Liver (tissue), 9 donors: ENCODE measurements around the gene BAHD1. TPM values are rescaled to one million over a fixed set of nuclear protein-coding genes. Genes with fewer than 3 reads are reported as not detected.

Experiments
- DNase-seq: peaks from one replicate; pipeline ENCODE4 v3.0.0-alpha.2; 2017; ENCODE audit warnings: low spot score
- H3K27ac ChIP-seq, 2 donors: one replicate each; pipeline ENCODE4 v1.7.0; 2013; ENCODE audit warnings: inconsistent platforms in 2 of 2, low read length in 2 of 2, control low read depth in 1 of 2, low read depth in 1 of 2, mild to moderate bottlenecking in 1 of 2
- H3K27me3 ChIP-seq, 4 donors: one replicate each; pipeline versions ENCODE4 v1.6.1 to v1.7.0; 2013; ENCODE audit warnings: low read length in 3 of 4, inconsistent platforms in 1 of 4, mild to moderate bottlenecking in 1 of 4, moderate library complexity in 1 of 4; ENCODE audit not compliant: control insufficient read depth in 4 of 4, insufficient read depth in 4 of 4
- H3K36me3 ChIP-seq, 4 donors: one replicate each; pipeline versions ENCODE4 v1.6.1 to v1.7.0; 2013; ENCODE audit warnings: low read length in 3 of 4, mild to moderate bottlenecking in 3 of 4, low read depth in 1 of 4, moderate library complexity in 1 of 4; ENCODE audit not compliant: control insufficient read depth in 4 of 4, insufficient read depth in 3 of 4
- H3K4me1 ChIP-seq, 4 donors: one replicate each; pipeline versions ENCODE4 v1.6.1 to v1.7.0; 2013; ENCODE audit warnings: low read length in 3 of 4, mild to moderate bottlenecking in 3 of 4, moderate library complexity in 1 of 4; ENCODE audit not compliant: control insufficient read depth in 4 of 4, insufficient read depth in 4 of 4
- H3K4me3 ChIP-seq, 3 donors: one replicate each; pipeline versions ENCODE4 v1.6.1 to v1.7.0; 2013; ENCODE audit warnings: low read length in 3 of 3, control low read depth in 1 of 3, low read depth in 1 of 3, mild to moderate bottlenecking in 1 of 3
- H3K9ac ChIP-seq, 2 donors: one replicate each; pipeline ENCODE4 v1.7.0; 2013; ENCODE audit warnings: low read length in 2 of 2, mild to moderate bottlenecking in 2 of 2, moderate library complexity in 2 of 2, control low read depth in 1 of 2, low read depth in 1 of 2
- H3K9me3 ChIP-seq, 4 donors: one replicate each; pipeline versions ENCODE4 v1.6.1 to v1.7.0; 2013; ENCODE audit warnings: low read length in 3 of 4; ENCODE audit not compliant: control insufficient read depth in 4 of 4
- ATF3 ChIP-seq: IDR thresholded peaks from 2 replicates; pipeline ENCODE4 v1.6.1; 2016; ENCODE audit warnings: antibody characterized with exemption
- CTCF ChIP-seq: fragments of 150-350 bp; IDR thresholded peaks from 2 replicates; pipeline ENCODE4 v1.5.1; 2017; ENCODE audit warnings: improper control_type of control experiment, low read depth, low read length; ENCODE audit not compliant: missing input control
- EGR1 ChIP-seq, 2 donors: IDR thresholded peaks; 2 replicates each; pipeline ENCODE4 v1.6.1; 2016 to 2018; ENCODE audit warnings: antibody characterized with exemption in 2 of 2, low read depth in 2 of 2
- FOXA2 ChIP-seq: IDR thresholded peaks from 2 replicates; pipeline ENCODE4 v1.6.1; 2016; ENCODE audit warnings: antibody characterized with exemption
- GABPA ChIP-seq, 2 donors: IDR thresholded peaks in 1 of 2; conservative IDR thresholded peaks in 1 of 2; 2 replicates each; pipeline ENCODE4 v1.6.1; 2016; ENCODE audit warnings: antibody characterized with exemption in 2 of 2, mild to moderate bottlenecking in 1 of 2, moderate library complexity in 1 of 2
- HNF4A ChIP-seq, 2 donors: conservative IDR thresholded peaks; 2 replicates each; pipeline ENCODE4 v1.6.1; 2016; ENCODE audit warnings: antibody characterized with exemption in 2 of 2, mild to moderate bottlenecking in 2 of 2
- JUND ChIP-seq, 2 donors: IDR thresholded peaks; 2 replicates each; pipeline ENCODE4 v1.6.1; 2016; ENCODE audit warnings: antibody characterized with exemption in 2 of 2
- RAD21 ChIP-seq, 2 donors: IDR thresholded peaks; 2 replicates each; pipeline ENCODE4 v1.6.1; 2016; ENCODE audit warnings: antibody characterized with exemption in 2 of 2, mild to moderate bottlenecking in 2 of 2
- REST ChIP-seq: IDR thresholded peaks from 2 replicates; pipeline ENCODE4 v1.6.1; 2016; ENCODE audit warnings: antibody characterized with exemption, mild to moderate bottlenecking
- SP1 ChIP-seq: IDR thresholded peaks from 2 replicates; pipeline ENCODE4 v1.6.1; 2018; ENCODE audit warnings: antibody characterized with exemption, mild to moderate bottlenecking
- TAF1 ChIP-seq: conservative IDR thresholded peaks from 2 replicates; pipeline ENCODE4 v1.6.1; 2016; ENCODE audit warnings: antibody characterized with exemption, mild to moderate bottlenecking
- WGBS: extraction: QIAGEN DNeasy Blood & Tissue Kit; methylation state at CpG from one replicate; pipeline ENCODE4 v1.1.7; 2013; 5-methylcytosine and 5-hydroxymethylcytosine counted together
- polyA plus RNA-seq, 2 donors: library from polyadenylated mRNA; stranded (reverse) in 1 of 2; unstranded in 1 of 2; fragments of 200-250 nt in 1 of 2; fragments of >200 nt in 1 of 2; fragmentation: Nextera tagmentation in 1 of 2; extraction: Ambion mirVana in 1 of 2; gene quantifications; one replicate each; pipeline versions ENCODE4 v1.2.1 to v1.2.3, GENCODE V29; 2013 to 2015
- total RNA-seq, 2 donors: library from RNA; depleted of rRNA; stranded (reverse); fragments of >200 nt; gene quantifications; one replicate each; pipeline ENCODE4 v1.2.3, GENCODE V29; 2014
- donor health status: healthy.
- donor health status: healthy.
- donor health status: healthy.
- donor health status: healthy.
- donor health status: healthy.

Gene BAHD1
- total and polyA plus RNA-seq, 4 donors: 1.8 to 8.7 (median 6.6) TPM

- no peaks in the 10 kb centered on the region for H3K4me1 ChIP-seq
- H3K27ac ChIP-seq: no peak overlapping the region
- 88% methylated on average over 47 of the region's 47 CpGs for whole genome bisulfite sequencing
- TF ChIP-seq JUND (IDR thresholded peaks at IDR 0.05) (no peak), ATF3 (no peak), CTCF (no peak), HNF4A (conservative IDR thresholded peaks at IDR 0.05) (no peak), FOXA2 (no peak), TAF1 (no peak)
- DNase-seq: no peak
- no peak overlapping the region for H3K4me3 ChIP-seq
- H3K9ac ChIP-seq: no peak overlapping the region
- H3K36me3 ChIP-seq: no peaks in the 10 kb centered on the region
- H3K9me3 ChIP-seq: no peaks in the 10 kb centered on the region
- H3K27me3 ChIP-seq: no peaks in the 10 kb centered on the region
These were observed 48.8 kb downstream of the BAHD1 start for GRCh38 chr15:40489274-40490175.

- no peaks in the 10 kb centered on the region for H3K36me3 ChIP-seq
- no peak overlapping the region for H3K4me3 ChIP-seq
- H3K9me3 ChIP-seq: no peaks in the 10 kb centered on the region
- no peak overlapping the region for H3K9ac ChIP-seq
- H3K27me3 ChIP-seq: no peaks in the 10 kb centered on the region
- H3K4me1 ChIP-seq: no peaks in the 10 kb centered on the region
- DNase-seq: no peak
- H3K27ac ChIP-seq: no peak overlapping the region
- WGBS: 85% methylated on average over 8 of the region's 8 CpGs
- TF ChIP-seq SP1 (no peak), CTCF (no peak), REST (no peak), RAD21 (IDR thresholded peaks at IDR 0.05) (no peak), EGR1 (IDR thresholded peaks at IDR 0.05; ENCODE audit: low read depth in 2 of 2) (no peak), GABPA (IDR thresholded peaks at IDR 0.05 in 1 of 2, conservative IDR thresholded peaks at IDR 0.05 in 1 of 2) (no peak), TAF1 (no peak), FOXA2 (no peak)
These were observed 52.5 kb downstream of the BAHD1 start for GRCh38 chr15:40493089-40493840.
